DLD1 (cell line): ENCODE measurements around the gene TSC22D2.

Experiments
- in situ Hi-C: cut with HindIII; loops from 2 replicates; pipeline ENCODE4 v1.10.0; 2017; ENCODE audit warnings: low sequenced_read_pairs

Gene TSC22D2

GRCh38 chr3:150408221-150409124, at the start of gene TSC22D2:
TSS of gene TSC22D2 (plus strand) at chr3:150408298. CDS start at chr3:150409351, 1,053 bp downstream.
- in situ Hi-C loops = no loop called here

GRCh38 chr3:150359381-150359780, 48.7 kb upstream of the TSC22D2 start:
- in situ Hi-C loops = no loop called here

- in situ Hi-C loops = no loop called here
Observed at GRCh38 chr3:150360966-150361365, 47.1 kb upstream of the TSC22D2 start.

- in situ Hi-C loops = no loop called here
Observed at GRCh38 chr3:150362515-150363302, 45.4 kb upstream of the TSC22D2 start.

- in situ Hi-C loops = no loop called here
Observed at GRCh38 chr3:150363420-150363819, 44.7 kb upstream of the TSC22D2 start.

- in situ Hi-C loops = no loop called here
Observed at GRCh38 chr3:150365132-150365604, 42.9 kb upstream of the TSC22D2 start.

GRCh38 chr3:150367757-150368156, 40.3 kb upstream of the TSC22D2 start:
- in situ Hi-C loops = no loop called here

GRCh38 chr3:150370122-150370602, 37.9 kb upstream of the TSC22D2 start:
- in situ Hi-C loops = no loop called here

GRCh38 chr3:150370999-150371398, 37.1 kb upstream of the TSC22D2 start:
- in situ Hi-C loops = no loop called here

- in situ Hi-C loops = no loop called here
Observed at GRCh38 chr3:150371741-150372254, 36.3 kb upstream of the TSC22D2 start.

- in situ Hi-C loops = no loop called here
Observed at GRCh38 chr3:150372320-150372719, 35.8 kb upstream of the TSC22D2 start.

GRCh38 chr3:150372722-150373121, 35.4 kb upstream of the TSC22D2 start:
- in situ Hi-C loops = no loop called here

GRCh38 chr3:150373234-150373875, 34.7 kb upstream of the TSC22D2 start:
- in situ Hi-C loops = no loop called here

GRCh38 chr3:150374975-150375374, 33.1 kb upstream of the TSC22D2 start:
- in situ Hi-C loops = no loop called here

- in situ Hi-C loops = no loop called here
Observed at GRCh38 chr3:150376001-150376848, 31.9 kb upstream of the TSC22D2 start.

- in situ Hi-C loops = no loop called here
Observed at GRCh38 chr3:150377601-150378300, 30.3 kb upstream of the TSC22D2 start.

GRCh38 chr3:150378301-150378748, 29.8 kb upstream of the TSC22D2 start:
- in situ Hi-C loops = no loop called here

- in situ Hi-C loops = no loop called here
Observed at GRCh38 chr3:150379469-150379868, 28.6 kb upstream of the TSC22D2 start.
